Stimulated activated naive CD8-positive, alpha-beta T cell treated with anti-CD3 and anti-CD28 coated beads, Interleukin-15, Interleukin-2, amounts not matched to agents 100 U/mL and 50 U/mL, for 24 hours (primary cell): ENCODE results near the gene LDHB.
"Not testable (repeated sequence)": the region's sequence is repeated elsewhere in the genome, so short reads cannot be mapped to it uniquely, and the experiment has no call there.

ENCODE experiments used
- ATAC-seq: fragments of 150-1000 bp; cut with Tn5 transposase; one replicate; pipeline ENCODE4 v1.10.0; 2021
- DNase-seq: peaks from one replicate; pipeline ENCODE4 v3.0.0; 2021

LDHB gene

DNA sequence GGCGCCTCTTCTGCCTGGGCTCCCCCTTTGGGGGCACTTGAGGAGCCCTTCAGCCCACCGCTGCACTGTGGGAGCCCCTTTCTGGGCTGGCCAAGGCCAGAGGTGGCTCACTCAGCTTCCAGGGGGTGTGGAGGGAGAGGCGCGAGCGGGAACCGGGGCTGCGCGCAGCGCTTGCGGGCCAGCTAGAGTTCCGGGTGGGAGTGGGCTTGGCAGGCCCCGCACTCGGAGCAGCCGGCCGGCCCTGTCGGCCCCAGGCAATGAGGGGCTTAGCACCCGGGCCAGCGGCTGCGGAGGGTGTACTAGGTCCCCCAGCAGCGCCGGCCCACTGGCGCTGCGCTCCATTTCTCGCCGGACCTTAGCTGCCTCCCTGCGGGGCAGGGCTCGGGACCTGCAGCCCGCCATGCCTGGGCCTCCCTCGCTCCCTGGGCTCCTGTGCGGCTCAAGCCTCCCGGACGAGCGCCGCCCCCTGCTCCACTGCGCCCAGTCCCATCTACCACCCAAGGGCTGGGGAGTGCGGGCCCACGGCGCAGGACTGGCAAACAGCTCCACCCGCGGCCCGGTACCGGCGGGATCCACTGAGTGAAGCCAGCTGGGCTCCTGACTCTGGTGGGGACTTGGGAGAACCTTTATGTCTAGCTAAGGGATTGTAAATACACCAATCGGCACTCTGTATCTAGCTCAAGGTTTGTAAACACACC is 3.9 kb upstream of the LDHB start:
- not testable (repeated sequence) for DNase-seq, ATAC-seq

DNA sequence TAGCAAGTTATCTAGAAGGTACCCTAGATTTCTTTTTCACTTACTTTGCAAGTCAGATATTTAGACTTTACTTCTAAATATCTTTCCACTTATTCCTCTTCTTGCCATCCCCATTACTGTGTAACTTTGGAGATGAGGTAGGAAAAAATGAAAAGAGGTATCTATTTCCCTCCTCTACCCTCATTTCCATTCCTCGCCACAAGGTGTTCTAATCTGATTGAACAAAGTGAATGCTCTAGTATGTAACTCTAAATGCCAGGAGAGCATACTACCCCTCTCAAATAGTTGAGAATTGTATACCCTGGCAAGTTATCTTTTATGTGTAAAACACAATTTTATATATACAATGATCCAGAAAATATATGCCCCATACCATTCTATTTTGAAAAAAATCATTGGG is 1.7 kb upstream of the LDHB start:
- no peak for ATAC-seq

GRCh38 chr12:21656905-21657325 is 727 bp downstream of the LDHB start:
- ATAC-seq, result peak; percentile 26
- DNase-seq, result peak; percentile 50

More for the DNA sequence above, 1.7 kb upstream of the LDHB start:
- DNase-seq, result no peak

- DNase-seq (no peak), ATAC-seq (no peak)
These were observed 2.1 kb downstream of the LDHB start for GRCh38 chr12:21655591-21655990.

DNA sequence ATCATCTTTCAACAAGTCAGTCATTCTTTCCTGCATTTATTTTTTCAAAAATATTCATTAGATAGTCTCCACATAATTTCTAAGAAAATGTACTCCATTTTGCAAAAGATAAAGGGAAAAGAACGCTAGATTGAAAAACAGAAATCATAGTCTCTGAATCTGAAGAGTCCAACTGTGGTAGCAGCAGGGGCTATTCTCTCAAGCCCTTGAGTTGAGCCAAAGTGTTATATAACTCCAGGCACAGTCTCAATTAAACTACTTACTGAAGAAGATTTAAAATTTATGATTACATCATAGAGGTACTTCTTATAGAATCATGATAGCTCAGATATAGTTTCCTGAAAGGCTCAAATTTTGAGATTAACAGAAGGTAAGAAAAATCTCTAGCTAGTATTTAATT is 5.8 kb downstream of the LDHB start:
- ATAC-seq, result no peak
- DNase-seq, result no peak

DNA sequence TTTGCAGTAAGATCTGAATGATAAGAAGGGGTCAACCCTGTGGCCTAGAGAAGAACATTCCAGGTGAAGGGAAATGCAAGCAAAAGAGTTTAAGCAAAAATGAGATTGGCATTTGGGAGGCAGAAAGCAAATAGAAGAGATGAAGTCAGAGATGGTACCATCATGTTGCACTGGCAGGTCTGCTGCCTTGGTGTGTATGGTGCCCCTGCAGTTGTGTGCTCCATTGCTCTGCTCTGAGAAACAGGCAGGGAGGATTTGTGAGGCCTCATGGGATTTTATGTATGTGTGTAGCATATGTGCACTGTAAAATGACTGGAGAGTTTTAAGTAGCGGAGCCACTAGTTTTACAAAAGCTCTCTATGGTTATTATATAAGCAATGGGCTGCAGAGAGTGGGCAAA is 6.6 kb downstream of the LDHB start:
- ATAC-seq (no peak), DNase-seq (no peak)

DNA sequence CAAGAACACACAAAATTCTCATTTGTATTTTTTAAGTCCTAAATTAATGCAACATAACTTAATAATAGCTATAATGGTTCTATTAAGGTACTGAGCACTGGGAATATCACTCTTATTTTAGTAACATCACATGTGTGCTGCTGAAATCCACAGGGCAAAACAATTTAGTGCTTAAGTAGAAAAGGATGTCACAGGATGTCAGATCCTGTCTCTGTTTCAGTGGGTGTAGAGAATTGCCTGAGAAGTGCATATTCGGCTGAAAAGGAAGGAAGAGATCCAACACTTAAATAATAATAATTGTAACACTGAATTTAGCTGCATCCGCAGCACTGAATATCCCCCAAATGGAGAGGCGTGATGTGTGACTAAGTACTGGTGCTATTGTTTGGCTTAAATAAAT is 8.6 kb downstream of the LDHB start:
- ATAC-seq (no peak), DNase-seq (no peak)

DNA sequence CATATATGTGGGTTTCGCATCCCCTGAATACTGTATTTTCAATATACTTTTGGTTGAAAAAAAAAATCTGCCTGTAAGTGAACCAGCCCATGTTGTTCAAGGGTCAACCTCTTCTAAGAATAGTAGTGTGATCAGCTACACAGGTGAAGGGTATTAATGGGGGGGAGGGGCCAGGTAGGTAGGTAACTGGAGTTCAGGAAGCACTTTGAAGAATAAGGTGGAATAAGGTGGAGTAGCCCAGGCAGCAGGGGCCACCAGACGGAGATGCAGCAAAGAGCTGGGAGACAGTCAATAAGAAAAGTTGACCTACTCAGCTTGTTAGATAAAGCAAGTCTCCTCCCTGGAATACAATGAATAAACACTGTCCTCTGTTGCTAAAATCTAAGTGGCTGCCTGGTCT is 9.3 kb downstream of the LDHB start:
- ATAC-seq, result no peak
- no peak for DNase-seq

- DNase-seq, result no peak
- ATAC-seq, result no peak
These were observed 10.5 kb downstream of the LDHB start for GRCh38 chr12:21647179-21647578.

DNA sequence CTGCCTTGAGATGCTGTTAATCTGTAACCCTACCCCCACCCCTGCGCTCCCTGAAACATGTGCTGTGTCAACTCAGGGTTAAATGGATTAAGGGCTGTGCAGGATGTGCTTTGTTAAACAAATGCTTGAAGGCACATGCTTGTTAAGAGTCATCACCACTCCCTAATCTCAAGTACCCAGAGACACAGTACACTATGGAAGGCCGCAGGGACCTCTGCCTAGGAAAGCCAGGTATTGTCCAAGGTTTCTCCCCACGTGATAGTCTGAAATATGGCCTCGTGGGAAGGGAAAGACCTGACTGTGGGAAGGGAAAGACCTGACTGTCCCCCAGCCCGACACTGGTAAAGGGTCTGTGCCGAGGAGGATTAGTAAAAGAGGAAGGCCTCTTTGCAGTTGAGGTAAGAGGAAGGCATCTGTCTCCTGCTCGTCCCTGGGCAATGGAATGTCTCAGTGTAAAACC is 12.6 kb downstream of the LDHB start:
- ATAC-seq, DNase-seq: not testable (repeated sequence)

- DNase-seq, result no peak
- no peak for ATAC-seq
These were observed 13.1 kb downstream of the LDHB start for GRCh38 chr12:21644516-21644915.

DNA sequence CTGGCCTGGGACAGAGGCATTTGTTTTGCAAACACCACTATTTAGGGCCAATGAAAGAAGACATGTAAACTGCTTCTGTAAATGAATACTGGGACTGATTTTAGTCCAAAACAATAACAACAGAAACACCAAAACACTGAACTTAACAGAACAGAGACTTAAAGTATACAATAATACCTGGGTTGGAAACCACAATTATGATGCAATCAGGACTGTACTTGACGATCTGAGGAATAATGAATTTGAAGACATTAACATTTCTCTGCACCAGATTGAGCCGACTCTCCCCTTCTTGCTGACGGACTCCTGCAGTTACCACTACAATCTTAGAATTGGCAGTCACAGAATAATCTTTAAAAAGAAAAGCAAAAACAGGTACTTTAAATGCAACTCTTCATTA is 13.9 kb downstream of the LDHB start:
- DNase-seq (no peak), ATAC-seq (no peak)

DNA sequence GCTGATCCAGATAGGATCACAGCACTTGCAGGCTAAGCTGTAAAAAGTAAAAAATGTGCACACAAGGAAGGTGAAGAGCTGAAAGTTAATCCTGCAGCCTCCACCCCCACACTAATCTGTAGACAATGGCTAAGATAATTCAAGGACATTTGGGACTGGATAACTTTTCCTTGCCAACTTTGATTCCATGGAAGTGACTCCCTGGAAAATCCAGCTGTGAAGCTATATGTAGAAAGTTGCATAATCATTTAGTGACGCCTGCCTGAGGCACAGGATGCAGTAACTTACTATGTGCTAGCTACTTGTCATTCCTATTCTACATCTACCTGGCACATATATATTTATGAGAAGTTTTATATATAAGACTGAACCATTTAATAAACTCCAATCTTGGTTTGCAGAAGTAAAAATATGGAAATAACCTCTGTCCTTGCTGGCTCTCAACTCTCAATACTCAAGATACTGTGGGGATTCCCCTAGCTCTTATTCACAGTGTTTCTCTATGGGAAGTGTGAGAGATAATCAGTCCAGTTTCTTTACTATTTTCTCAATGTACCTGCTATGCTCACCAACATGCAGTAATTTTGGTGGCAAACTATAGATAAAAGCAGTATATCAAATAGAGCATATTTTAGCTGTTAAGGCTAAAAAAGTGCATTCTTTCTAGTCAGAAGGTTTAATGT is 14.8 kb downstream of the LDHB start:
- ATAC-seq (peak; percentile 73), DNase-seq (no peak)

GRCh38 chr12:21638054-21638891 is 19.4 kb downstream of the LDHB start:
- DNase-seq (no peak), ATAC-seq (no peak)

DNA sequence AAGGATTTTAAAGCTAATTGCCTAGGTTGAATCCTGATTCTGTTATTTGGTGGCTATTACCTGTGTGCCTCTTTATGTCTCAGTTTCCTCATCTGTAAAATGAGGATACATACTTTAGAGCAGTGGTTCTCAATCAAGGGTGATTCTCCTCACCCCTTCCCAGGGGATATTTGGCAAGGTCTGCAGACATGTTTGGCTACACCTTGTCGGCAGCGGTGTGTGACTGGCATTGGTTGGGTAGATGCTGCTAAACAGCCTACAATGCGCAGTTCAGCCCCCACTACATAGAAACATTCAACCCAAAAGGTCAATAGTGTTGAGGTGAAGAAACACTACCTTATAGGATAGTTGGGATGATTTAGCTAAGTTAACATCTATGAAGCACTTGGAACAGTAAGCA is 23.4 kb downstream of the LDHB start:
- no peak for DNase-seq
- ATAC-seq, result no peak

DNA sequence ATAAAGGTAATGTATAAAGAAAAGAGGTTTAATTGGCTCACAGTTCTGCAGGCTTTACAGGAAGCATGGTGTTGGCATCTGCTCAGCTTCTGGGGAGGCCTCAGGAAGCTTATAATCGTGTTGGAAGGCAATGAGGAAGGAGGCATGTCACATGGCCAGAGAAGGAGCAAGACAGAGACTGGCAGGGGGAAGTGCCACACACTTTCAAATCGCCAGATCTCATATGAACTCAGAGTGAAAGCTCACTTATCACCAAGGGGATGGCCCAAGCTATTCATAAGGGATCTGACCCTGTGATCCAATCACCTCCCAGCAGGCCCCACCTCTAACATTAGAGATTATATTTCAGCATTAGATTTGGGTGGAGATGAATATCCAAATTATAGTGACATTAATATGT is 26.3 kb downstream of the LDHB start:
- no peak for ATAC-seq
- DNase-seq, result no peak

DNA sequence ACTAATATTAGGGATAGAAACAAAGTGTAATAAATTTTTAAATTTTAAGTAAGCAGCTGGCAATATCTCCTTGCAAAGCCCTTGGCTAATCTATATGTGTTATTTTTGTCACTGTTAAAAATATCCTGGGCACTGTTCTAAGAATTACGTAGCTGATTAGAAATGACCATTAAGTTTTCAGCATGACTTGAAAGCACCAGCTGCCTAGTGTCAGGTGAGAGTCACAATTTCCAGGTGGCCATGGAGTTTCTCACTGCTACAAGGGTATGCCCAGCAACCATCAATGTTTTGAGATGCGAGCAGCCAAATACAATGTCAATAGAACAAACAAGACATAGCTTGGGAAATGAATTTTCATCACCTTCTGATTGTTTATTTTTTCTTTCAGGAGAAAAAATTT is 29.7 kb downstream of the LDHB start:
- DNase-seq (no peak), ATAC-seq (no peak)

DNA sequence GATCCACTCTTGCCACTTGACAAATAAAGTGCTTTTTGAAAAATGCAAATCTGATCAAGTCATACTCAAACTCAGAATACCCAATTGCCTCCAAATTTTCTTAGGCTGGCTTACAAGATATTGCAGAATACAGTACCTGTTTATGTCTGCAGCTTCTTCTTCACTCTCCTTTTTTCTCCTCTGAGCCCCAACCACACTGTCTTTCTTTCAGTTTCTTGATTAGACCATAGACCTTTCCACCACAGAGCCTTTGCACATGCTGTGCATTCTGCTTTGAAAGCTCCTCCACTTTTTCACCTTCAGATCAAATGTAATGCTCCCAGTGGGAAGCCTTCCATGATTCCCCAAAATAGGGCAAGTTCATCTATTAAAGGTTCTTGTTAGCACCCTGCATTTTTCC is 39.1 kb downstream of the LDHB start:
- DNase-seq, result no peak
- ATAC-seq, result no peak

DNA sequence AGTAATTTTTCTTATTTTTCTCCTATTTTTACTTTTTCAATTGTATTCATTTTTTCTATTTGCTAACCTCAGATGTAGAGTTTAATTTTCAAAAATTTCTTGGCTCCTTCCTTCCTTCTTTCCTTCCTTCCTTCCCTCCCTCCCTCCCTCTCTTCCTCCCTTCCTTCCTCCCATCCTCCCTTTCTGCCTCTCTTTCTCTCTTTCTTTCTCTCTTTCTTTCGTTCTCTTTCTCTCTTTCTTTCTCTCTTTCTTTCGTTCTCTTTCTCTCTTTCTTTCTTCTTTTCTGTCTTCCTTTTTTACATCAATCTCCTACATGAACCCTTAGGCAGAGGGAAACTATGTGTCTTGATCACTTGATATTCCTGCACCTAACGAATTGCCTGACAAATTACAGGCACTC is 40.6 kb downstream of the LDHB start:
- DNase-seq, result no peak
- ATAC-seq, result no peak

- ATAC-seq (peak; percentile 95), DNase-seq (no peak)
These were observed 42.2 kb downstream of the LDHB start for GRCh38 chr12:21615431-21615830.

- DNase-seq (no peak), ATAC-seq (no peak)
These were observed 43.1 kb downstream of the LDHB start for GRCh38 chr12:21614506-21614905.

DNA sequence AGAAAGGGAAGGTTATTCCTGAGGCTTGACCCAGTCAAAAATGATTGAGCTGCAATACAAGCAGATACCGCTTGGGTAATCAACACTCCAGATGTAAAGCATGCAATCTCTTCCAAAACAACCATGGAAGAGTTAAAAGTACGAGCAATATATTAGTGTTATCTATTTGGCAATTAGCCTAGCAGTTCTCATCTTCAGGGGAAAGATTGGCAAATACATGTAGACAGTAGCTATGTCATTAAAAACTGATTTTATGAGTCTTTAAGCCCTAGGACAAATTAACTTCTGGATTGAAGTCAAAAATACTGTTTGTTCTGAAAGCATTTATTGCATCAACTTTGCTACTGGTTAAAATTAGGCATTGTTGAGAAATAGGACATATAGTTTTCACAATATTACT is 43.7 kb downstream of the LDHB start:
- DNase-seq (no peak), ATAC-seq (no peak)

DNA sequence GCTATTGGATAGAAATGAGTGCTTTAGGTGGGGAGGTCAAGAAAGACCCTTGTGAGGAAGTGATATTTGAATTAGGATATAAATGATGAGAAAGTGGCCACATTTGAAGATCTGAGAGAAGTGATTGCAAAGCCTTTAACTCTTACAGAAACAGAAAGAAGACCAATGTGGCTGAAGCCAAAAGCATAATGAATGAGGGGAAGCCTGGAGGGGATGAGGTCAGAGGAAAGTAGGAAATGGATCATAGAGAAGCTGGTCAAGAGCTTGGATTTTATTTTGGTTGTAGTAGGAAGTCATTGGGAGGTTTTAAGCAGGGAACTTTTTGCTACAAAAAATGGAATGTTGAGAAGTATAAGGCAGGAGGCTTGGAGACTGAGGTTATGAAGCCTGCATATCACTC is 49.4 kb downstream of the LDHB start:
- DNase-seq (no peak), ATAC-seq (no peak)
